Epithelial cell of esophagus (primary cell): Measurements from ENCODE around the gene ELFN1.

Experiments
- DNase-seq: peaks from one replicate; pipeline ENCODE4 v3.0.0; 2010; ENCODE audit warnings: low read depth
- H3K4me3 ChIP-seq: 2 replicates; pipeline ENCODE4 v1.5.1; 2011; ENCODE audit warnings: mild to moderate bottlenecking, low read length, control low read depth
- CTCF ChIP-seq: IDR thresholded peaks from 2 replicates; pipeline ENCODE4 v1.5.1; 2011; ENCODE audit warnings: low read depth, mild to moderate bottlenecking, low read length, control low read depth, inconsistent platforms; ENCODE audit not compliant: insufficient read depth; ENCODE audit errors: missing control alignments

Gene ELFN1

GRCh38 chr7:1668396-1669063, 1.5 kb upstream of the ELFN1 start:
- peak; percentile 11 for DNase-seq
- no peak overlapping the region for H3K4me3 ChIP-seq
- no peak for TF ChIP-seq CTCF

GRCh38 chr7:1669064-1669951, 769 bp upstream of the ELFN1 start:
- DNase-seq = peak; percentile 30
- H3K4me3 ChIP-seq = no peak overlapping the region
- no peak for TF ChIP-seq CTCF

- TF ChIP-seq CTCF = no peak
- H3K4me3 ChIP-seq = no peak overlapping the region
- no peak for DNase-seq
These were observed 967 bp downstream of the ELFN1 start for GRCh38 chr7:1670894-1671593.

GRCh38 chr7:1671594-1672451, 1.7 kb downstream of the ELFN1 start:
- no peak overlapping the region for H3K4me3 ChIP-seq
- DNase-seq = no peak
- no peak for TF ChIP-seq CTCF

GRCh38 chr7:1672851-1673486, 2.9 kb downstream of the ELFN1 start:
- no peak for TF ChIP-seq CTCF
- no peak for DNase-seq
- H3K4me3 ChIP-seq = no peak overlapping the region

GRCh38 chr7:1673581-1674118, 3.6 kb downstream of the ELFN1 start:
- TF ChIP-seq CTCF = no peak
- DNase-seq = no peak
- H3K4me3 ChIP-seq = no peak overlapping the region
